ENCODE results near the gene CTCF. TPM values are rescaled to one million over a fixed set of nuclear protein-coding genes. Genes with fewer than 3 reads are reported as not detected.

CTCF gene
- total and polyA plus RNA-seq, 2 donors (not counting 1 experiment from before 2014, with no cell fraction given), result 20.0 to 20.9 TPM

- Histone ChIP-seq H3K36me3 (ENCODE audit: control insufficient read depth, insufficient read depth, low read length) (peaks cover 3% of the 10 kb centered on the region), H3K27ac (ENCODE audit: insufficient read depth, low read length) (no peak overlapping the region), H2AFZ (ENCODE audit: low read length) (no peak overlapping the region), H3K4me3 (replicated peaks in 1 of 4; ENCODE audit: control extremely low read depth in 1 of 4, insufficient read depth in 1 of 4, low read depth in 3 of 4, low read length in 4 of 4) (no peak overlapping the region), H3K4me1 (ENCODE audit: control insufficient read depth, extremely low read depth, insufficient read depth, low read length) (peaks cover 12% of the 10 kb centered on the region), H3K9me3 (ENCODE audit: control insufficient read depth, insufficient read depth, low read depth, low read length) (no peaks in the 10 kb centered on the region), H3K4me2 (ENCODE audit: extremely low read depth, insufficient read depth, low read length) (no peak overlapping the region), H3K27me3 (ENCODE audit: control insufficient read depth, insufficient read depth, low read length) (no peaks in the 10 kb centered on the region), H4K20me1 (ENCODE audit: control insufficient read depth, extremely low read depth, insufficient read depth, low read length) (no peaks in the 10 kb centered on the region), H3K79me2 (ENCODE audit: control insufficient read depth, insufficient read depth, low read length) (peaks cover 38% of the 10 kb centered on the region), H3K9ac (ENCODE audit: insufficient read depth, low read length) (no peak overlapping the region)
- no peak for TF ChIP-seq EZH2 (IDR thresholded peaks at IDR 0.05; ENCODE audit: low read length, missing control alignments)
- no peak for TF ChIP-seq CTCF (conservative IDR thresholded peaks at IDR 0.05 in 1 of 2, IDR thresholded peaks at IDR 0.05 in 1 of 2; ENCODE audit: low read depth in 1 of 2, low read length in 2 of 2)
- DNase-seq (ENCODE audit: low read depth in 2 of 2), result no peak
Measured at GRCh38 chr16:67534431-67534830, 27.9 kb upstream of the CTCF start.

DNA sequence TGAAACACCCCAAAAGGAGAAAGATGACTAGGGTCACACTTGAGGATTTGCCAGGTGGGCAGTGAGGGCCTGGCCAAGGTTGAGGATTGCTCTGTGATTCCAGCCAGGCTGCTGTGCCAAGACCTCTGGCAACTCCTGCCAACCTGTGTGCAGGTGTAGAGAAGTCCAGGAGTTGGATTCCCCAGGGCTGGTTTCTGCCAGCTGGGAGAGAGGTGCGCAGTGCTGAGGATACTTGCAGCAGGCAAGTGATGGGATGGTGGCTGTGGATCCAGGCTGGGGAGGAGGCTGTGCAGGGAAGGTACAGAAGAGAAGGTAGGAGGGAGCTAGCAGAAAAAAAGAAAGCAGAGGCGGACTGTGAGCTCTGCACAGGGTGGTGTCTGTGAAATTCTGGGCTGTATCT, 27.1 kb upstream of the CTCF start:
- Histone ChIP-seq H3K27me3 (ENCODE audit: control insufficient read depth, insufficient read depth, low read length) (no peaks in the 10 kb centered on the region), H3K27ac (ENCODE audit: insufficient read depth, low read length) (no peak overlapping the region), H3K9ac (ENCODE audit: insufficient read depth, low read length) (no peak overlapping the region), H3K79me2 (ENCODE audit: control insufficient read depth, insufficient read depth, low read length) (peaks cover 33% of the 10 kb centered on the region), H3K9me3 (ENCODE audit: control insufficient read depth, insufficient read depth, low read depth, low read length) (no peaks in the 10 kb centered on the region), H2AFZ (ENCODE audit: low read length) (no peak overlapping the region), H4K20me1 (ENCODE audit: control insufficient read depth, extremely low read depth, insufficient read depth, low read length) (no peaks in the 10 kb centered on the region), H3K4me1 (ENCODE audit: control insufficient read depth, extremely low read depth, insufficient read depth, low read length) (peaks cover 12% of the 10 kb centered on the region), H3K36me3 (ENCODE audit: control insufficient read depth, insufficient read depth, low read length) (peaks cover 8% of the 10 kb centered on the region), H3K4me2 (ENCODE audit: extremely low read depth, insufficient read depth, low read length) (no peak overlapping the region), H3K4me3 (replicated peaks in 1 of 4; ENCODE audit: control extremely low read depth in 1 of 4, insufficient read depth in 1 of 4, low read depth in 3 of 4, low read length in 4 of 4) (no peak overlapping the region)
- DNase-seq (ENCODE audit: low read depth in 2 of 2), result no peak
- TF ChIP-seq CTCF (conservative IDR thresholded peaks at IDR 0.05 in 1 of 2, IDR thresholded peaks at IDR 0.05 in 1 of 2; ENCODE audit: low read depth in 1 of 2, low read length in 2 of 2) (no peak), EZH2 (IDR thresholded peaks at IDR 0.05; ENCODE audit: low read length, missing control alignments) (no peak)

- H3K36me3 ChIP-seq (ENCODE audit: control insufficient read depth, insufficient read depth, low read length), result peaks cover 16% of the 10 kb centered on the region
- H3K4me3 ChIP-seq (replicated peaks in 1 of 4; ENCODE audit: control extremely low read depth in 1 of 4, insufficient read depth in 1 of 4, low read depth in 3 of 4, low read length in 4 of 4), result peak overlapping the region; percentile 61 to 79 (median 68)
- H3K27ac ChIP-seq (ENCODE audit: insufficient read depth, low read length), result peak overlapping the region; percentile 52
- H4K20me1 ChIP-seq (ENCODE audit: control insufficient read depth, extremely low read depth, insufficient read depth, low read length), result no peaks in the 10 kb centered on the region
- H3K9me3 ChIP-seq (ENCODE audit: control insufficient read depth, insufficient read depth, low read depth, low read length), result no peaks in the 10 kb centered on the region
- H2AFZ ChIP-seq (ENCODE audit: low read length), result no peak overlapping the region
- TF ChIP-seq EZH2 (IDR thresholded peaks at IDR 0.05; ENCODE audit: low read length, missing control alignments), result no peak
- no peak for TF ChIP-seq CTCF (conservative IDR thresholded peaks at IDR 0.05 in 1 of 2, IDR thresholded peaks at IDR 0.05 in 1 of 2; ENCODE audit: low read depth in 1 of 2, low read length in 2 of 2)
- H3K79me2 ChIP-seq (ENCODE audit: control insufficient read depth, insufficient read depth, low read length), result peaks cover 14% of the 10 kb centered on the region
- no peaks in the 10 kb centered on the region for H3K27me3 ChIP-seq (ENCODE audit: control insufficient read depth, insufficient read depth, low read length)
- H3K4me1 ChIP-seq (ENCODE audit: control insufficient read depth, extremely low read depth, insufficient read depth, low read length), result peaks cover 8% of the 10 kb centered on the region
- H3K4me2 ChIP-seq (ENCODE audit: extremely low read depth, insufficient read depth, low read length), result peak overlapping the region; percentile 92
- peak overlapping the region; percentile 68 for H3K9ac ChIP-seq (ENCODE audit: insufficient read depth, low read length)
- DNase-seq (ENCODE audit: low read depth in 2 of 2), result peak; percentile 37 to 56
Measured at GRCh38 chr16:67537270-67537635, 25.1 kb upstream of the CTCF start.
